Omental fat pad (tissue), 4 donors: ENCODE results near the gene CUBN. TPM values are rescaled to one million over a fixed set of nuclear protein-coding genes. Genes with fewer than 3 reads are reported as not detected.

Experiments
- ATAC-seq: fragments of 150-250 bp; one replicate; pipeline ENCODE4 v1.9.1; 2016; ENCODE audit warnings: mild to moderate bottlenecking, moderate library complexity; ENCODE audit not compliant: low FRiP score
- DNase-seq: peaks from one replicate; pipeline ENCODE4 v3.0.0-alpha.2; 2019; ENCODE audit warnings: low spot score
- CTCF ChIP-seq, 3 donors: fragments of 450-650 bp; IDR thresholded peaks; one replicate each; pipeline ENCODE4 v1.5.1; 2016 to 2017; ENCODE audit warnings: antibody characterized with exemption in 3 of 3, mild to moderate bottlenecking in 3 of 3, moderate library complexity in 2 of 3
- total RNA-seq, 4 donors: library from RNA; depleted of rRNA; stranded (reverse); fragments of >200 nt; gene quantifications; one replicate each; pipeline ENCODE4 v1.1.0, GENCODE V29; 2016

The CUBN gene
- total RNA-seq, 4 donors from 2014 or later, result 1.6 to 4.5 (median 2.2) TPM

GRCh38 chr10:16930540-16930939 lies 199.1 kb downstream of the CUBN start:
- DNase-seq (no peak), ATAC-seq (no peak)
- no peak for TF ChIP-seq CTCF (IDR thresholded peaks at IDR 0.05)

- TF ChIP-seq CTCF (IDR thresholded peaks at IDR 0.05), result no peak
- ATAC-seq (no peak), DNase-seq (no peak)
Measured at GRCh38 chr10:16929069-16929468, 200.5 kb downstream of the CUBN start.

- DNase-seq (no peak), ATAC-seq (no peak)
- TF ChIP-seq CTCF (IDR thresholded peaks at IDR 0.05), result no peak
Measured at GRCh38 chr10:16927546-16927945, 202.1 kb downstream of the CUBN start.

GRCh38 chr10:16923726-16924125 lies 205.9 kb downstream of the CUBN start:
- no peak for TF ChIP-seq CTCF (IDR thresholded peaks at IDR 0.05)
- no peak for ATAC-seq
- DNase-seq, result no peak

- peak; percentile 75 for ATAC-seq
- DNase-seq, result no peak
- no peak for TF ChIP-seq CTCF (IDR thresholded peaks at IDR 0.05)
Measured at GRCh38 chr10:16923309-16923708, 206.3 kb downstream of the CUBN start.

- no peak for ATAC-seq
- no peak for TF ChIP-seq CTCF (IDR thresholded peaks at IDR 0.05)
Measured at GRCh38 chr10:16919121-16919982, 210.3 kb downstream of the CUBN start.

GRCh38 chr10:16916496-16916895 lies 213.1 kb downstream of the CUBN start:
- no peak for TF ChIP-seq CTCF (IDR thresholded peaks at IDR 0.05)
- no peak for DNase-seq
- no peak for ATAC-seq

More at GRCh38 chr10:16919121-16919982, 210.3 kb downstream of the CUBN start:
- DNase-seq, result no peak
